ENCODE results near the gene LTA4H.

DNA sequence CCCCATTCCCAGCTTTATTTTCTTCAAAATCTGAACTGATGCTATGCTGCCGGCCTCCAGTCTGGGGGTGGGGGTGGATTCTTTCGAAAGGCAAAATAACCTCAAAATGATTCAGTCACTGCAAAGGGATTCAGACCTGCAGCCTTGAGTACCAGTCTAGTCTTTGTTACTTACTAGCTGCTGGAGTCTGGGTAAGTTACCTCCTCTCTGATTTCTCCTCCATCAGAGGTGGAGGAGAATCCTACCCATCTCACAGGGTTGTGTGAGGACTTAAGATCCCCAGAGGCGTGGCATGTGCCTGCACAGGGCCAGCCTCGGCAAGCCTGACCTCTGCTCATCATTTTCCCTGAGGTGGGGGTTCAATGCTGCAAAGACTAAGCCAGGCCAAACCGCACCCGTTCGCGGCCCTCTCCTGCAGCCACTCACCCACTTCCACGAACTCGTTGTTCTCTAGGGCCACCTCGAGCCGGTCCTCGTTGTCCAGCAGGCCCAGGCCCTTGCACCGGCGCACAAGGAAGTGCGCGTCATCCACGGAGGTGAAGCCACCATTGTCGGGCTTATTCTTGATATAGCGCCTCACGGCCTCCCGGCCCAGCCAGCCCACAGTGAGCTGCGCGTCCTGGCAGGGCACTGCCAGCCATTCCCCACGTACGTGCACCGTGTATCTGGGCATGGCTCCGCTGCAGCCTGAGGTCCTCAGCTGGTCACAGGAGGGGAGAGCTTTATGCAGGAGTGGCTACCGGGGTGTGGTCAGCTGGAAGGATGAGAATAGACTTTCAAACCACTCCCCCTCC lies 40.0 kb downstream of the LTA4H start:
- TF ChIP-seq, protein P1, sequence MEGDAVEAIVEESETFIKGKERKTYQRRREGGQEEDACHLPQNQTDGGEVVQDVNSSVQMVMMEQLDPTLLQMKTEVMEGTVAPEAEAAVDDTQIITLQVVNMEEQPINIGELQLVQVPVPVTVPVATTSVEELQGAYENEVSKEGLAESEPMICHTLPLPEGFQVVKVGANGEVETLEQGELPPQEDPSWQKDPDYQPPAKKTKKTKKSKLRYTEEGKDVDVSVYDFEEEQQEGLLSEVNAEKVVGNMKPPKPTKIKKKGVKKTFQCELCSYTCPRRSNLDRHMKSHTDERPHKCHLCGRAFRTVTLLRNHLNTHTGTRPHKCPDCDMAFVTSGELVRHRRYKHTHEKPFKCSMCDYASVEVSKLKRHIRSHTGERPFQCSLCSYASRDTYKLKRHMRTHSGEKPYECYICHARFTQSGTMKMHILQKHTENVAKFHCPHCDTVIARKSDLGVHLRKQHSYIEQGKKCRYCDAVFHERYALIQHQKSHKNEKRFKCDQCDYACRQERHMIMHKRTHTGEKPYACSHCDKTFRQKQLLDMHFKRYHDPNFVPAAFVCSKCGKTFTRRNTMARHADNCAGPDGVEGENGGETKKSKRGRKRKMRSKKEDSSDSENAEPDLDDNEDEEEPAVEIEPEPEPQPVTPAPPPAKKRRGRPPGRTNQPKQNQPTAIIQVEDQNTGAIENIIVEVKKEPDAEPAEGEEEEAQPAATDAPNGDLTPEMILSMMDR (IDR thresholded peaks at IDR 0.05) = no peak
- TF ChIP-seq POLR2A (IDR thresholded peaks at IDR 0.05) = no peak
